HG03060 (cell line): ENCODE data around the gene DENND5B.

Experiments
- ATAC-seq: cut with Tn5 transposase; IDR thresholded peaks from one replicate; pipeline ENCODE4 v1.9.1; 2021; ENCODE audit warnings: low read depth, moderate number of reproducible peaks; ENCODE audit not compliant: unreplicated experiment

The DENND5B gene

GRCh38 chr12:31353750-31354708 lies 236.9 kb downstream of the DENND5B start:
- ATAC-seq, result no peak

GRCh38 chr12:31346267-31346666 lies 244.7 kb downstream of the DENND5B start:
- no peak for ATAC-seq

- ATAC-seq, result no peak
These were observed 247.8 kb downstream of the DENND5B start for GRCh38 chr12:31343139-31343538.

- no peak for ATAC-seq
These were observed 248.7 kb downstream of the DENND5B start for GRCh38 chr12:31342286-31342685.

GRCh38 chr12:31339831-31340622 lies 250.9 kb downstream of the DENND5B start:
- ATAC-seq, result no peak

GRCh38 chr12:31337952-31338351 lies 253.0 kb downstream of the DENND5B start:
- ATAC-seq, result no peak
